PC-3 (cell line): Measurements from ENCODE around the gene HPX.

Source experiments
- EZH2 ChIP-seq: fragments of 300-600 bp; sonication (generic); IDR thresholded peaks from one replicate; pipeline ENCODE4 v1.6.1; 2017; ENCODE audit warnings: antibody characterized with exemption, mild to moderate bottlenecking, low read length; ENCODE audit not compliant: unreplicated experiment
- TF ChIP-seq, protein P1 (sequence below): fragments of 300-600 bp; sonication (generic); conservative IDR thresholded peaks from 2 replicates; pipeline ENCODE4 v1.5.1; 2017; ENCODE audit warnings: antibody characterized with exemption, low read depth, mild to moderate bottlenecking, low read length

DNA sequence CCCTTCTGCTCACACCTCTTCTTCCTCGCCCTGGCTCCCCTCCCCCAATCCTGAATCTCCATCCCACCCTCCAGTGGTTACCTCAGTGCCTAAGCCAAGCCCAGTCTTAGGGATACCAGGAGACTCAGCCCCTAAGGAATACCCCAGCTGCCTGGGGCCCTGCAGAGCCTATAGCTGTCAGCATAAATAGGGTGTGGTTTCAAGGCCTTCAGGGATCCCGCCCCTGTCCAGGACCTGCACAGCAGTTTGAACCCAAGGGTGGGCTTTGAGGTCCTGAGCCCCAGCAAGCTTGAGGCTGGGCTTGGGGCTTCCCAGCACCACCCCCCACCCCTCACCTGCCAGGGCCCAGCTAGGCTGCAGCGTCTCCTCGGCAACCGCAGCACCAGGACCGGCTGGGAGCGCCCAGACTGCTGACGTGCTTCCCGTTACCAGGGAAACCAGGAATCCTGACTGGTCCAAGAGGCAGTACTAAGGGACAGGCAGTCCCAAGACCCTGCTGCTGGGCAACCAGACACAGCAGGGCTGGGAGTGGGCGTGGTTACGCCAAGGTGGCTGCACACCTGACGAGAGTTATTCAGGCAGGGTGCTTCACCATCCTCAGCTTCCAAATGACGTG is 35.6 kb downstream of the HPX start:
- TF ChIP-seq, protein P1, sequence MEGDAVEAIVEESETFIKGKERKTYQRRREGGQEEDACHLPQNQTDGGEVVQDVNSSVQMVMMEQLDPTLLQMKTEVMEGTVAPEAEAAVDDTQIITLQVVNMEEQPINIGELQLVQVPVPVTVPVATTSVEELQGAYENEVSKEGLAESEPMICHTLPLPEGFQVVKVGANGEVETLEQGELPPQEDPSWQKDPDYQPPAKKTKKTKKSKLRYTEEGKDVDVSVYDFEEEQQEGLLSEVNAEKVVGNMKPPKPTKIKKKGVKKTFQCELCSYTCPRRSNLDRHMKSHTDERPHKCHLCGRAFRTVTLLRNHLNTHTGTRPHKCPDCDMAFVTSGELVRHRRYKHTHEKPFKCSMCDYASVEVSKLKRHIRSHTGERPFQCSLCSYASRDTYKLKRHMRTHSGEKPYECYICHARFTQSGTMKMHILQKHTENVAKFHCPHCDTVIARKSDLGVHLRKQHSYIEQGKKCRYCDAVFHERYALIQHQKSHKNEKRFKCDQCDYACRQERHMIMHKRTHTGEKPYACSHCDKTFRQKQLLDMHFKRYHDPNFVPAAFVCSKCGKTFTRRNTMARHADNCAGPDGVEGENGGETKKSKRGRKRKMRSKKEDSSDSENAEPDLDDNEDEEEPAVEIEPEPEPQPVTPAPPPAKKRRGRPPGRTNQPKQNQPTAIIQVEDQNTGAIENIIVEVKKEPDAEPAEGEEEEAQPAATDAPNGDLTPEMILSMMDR: no peak
- no peak for TF ChIP-seq EZH2
